GM12864 (cell line): ENCODE measurements around the gene PRR20G.
"Not testable (repeated sequence)": the region's sequence is repeated elsewhere in the genome, so short reads cannot be mapped to it uniquely, and the experiment has no call there.

Experiments used
- DNase-seq: peaks from one replicate; pipeline ENCODE4 v3.0.0-alpha.2; 2011; ENCODE audit warnings: low read depth
- H3K4me3 ChIP-seq: 2 replicates; pipeline ENCODE4 v1.5.1; 2011; ENCODE audit warnings: mild to moderate bottlenecking, low read depth, low read length, control low read depth
- TF ChIP-seq, protein P1 (sequence below): IDR thresholded peaks from 2 replicates; pipeline ENCODE4 v1.5.1; 2011; ENCODE audit warnings: low read depth, mild to moderate bottlenecking, moderate library complexity, low read length, control low read depth, inconsistent platforms; ENCODE audit errors: missing control alignments

Gene PRR20G

DNA sequence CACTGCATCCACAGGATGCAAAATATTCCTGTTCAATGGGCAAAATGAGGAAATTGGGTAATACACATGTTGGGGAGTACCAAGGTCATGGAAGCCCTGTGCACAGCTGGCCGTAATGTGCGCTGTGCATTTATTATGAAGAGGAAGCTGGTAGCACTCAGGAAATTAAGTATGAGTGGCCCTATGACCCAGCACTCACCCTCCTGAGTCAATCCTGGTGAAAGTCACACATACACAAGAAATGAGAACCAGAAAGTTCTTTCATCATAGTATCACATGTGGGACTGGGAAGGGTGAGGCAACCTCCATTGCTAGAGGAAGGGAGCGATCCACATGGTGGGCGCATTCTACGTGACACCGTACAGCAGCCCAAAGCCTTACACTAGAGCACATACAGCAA is 11.4 kb upstream of the PRR20G start:
- TF ChIP-seq, protein P1, sequence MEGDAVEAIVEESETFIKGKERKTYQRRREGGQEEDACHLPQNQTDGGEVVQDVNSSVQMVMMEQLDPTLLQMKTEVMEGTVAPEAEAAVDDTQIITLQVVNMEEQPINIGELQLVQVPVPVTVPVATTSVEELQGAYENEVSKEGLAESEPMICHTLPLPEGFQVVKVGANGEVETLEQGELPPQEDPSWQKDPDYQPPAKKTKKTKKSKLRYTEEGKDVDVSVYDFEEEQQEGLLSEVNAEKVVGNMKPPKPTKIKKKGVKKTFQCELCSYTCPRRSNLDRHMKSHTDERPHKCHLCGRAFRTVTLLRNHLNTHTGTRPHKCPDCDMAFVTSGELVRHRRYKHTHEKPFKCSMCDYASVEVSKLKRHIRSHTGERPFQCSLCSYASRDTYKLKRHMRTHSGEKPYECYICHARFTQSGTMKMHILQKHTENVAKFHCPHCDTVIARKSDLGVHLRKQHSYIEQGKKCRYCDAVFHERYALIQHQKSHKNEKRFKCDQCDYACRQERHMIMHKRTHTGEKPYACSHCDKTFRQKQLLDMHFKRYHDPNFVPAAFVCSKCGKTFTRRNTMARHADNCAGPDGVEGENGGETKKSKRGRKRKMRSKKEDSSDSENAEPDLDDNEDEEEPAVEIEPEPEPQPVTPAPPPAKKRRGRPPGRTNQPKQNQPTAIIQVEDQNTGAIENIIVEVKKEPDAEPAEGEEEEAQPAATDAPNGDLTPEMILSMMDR: no peak
- no peak overlapping the region for H3K4me3 ChIP-seq
- no peak for DNase-seq

GRCh38 chr3:127296959-127297358 is 9.1 kb upstream of the PRR20G start:
- H3K4me3 ChIP-seq: no peak overlapping the region
- TF ChIP-seq, protein P1: no peak
- DNase-seq: no peak

DNA sequence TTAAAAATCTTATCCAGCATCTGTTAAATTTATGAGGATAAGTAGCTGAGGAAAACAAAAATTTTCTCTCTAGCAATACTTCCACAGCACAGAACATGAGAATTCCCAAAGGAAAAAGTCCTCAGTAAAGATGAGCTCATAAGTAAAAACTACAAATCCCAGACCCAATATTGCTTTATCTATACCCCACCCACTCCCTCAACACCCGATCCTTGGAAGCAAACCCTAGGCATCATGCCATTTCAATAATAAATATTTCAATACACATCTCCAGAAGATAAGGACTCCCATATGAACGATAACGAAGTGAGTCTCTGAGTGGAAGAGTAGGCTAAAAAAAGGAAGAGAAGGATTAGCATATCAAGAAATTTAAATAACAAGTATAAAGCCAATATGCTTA is 8.3 kb upstream of the PRR20G start:
- no peak for DNase-seq
- H3K4me3 ChIP-seq: no peak overlapping the region
- TF ChIP-seq, protein P1: no peak

DNA sequence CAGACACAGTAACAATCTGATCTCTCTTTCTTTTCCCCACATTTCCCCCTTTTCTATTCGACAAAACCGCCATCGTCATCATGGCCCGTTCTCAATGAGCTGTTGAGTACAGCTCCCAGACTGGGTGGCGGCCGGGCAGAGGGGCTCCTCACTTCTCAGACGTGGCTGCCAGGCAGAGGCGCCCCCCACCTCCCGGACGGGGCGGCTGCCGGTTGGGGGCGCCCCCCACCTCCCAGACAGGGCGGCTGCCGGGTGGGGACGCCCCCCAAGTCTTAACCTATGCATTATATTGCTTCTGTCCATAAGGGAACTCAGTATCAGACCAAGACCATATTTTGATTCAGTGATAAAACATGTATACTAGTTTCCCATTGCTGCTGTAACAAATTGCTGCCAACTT is 5.8 kb upstream of the PRR20G start:
- DNase-seq, H3K4me3 ChIP-seq: not testable (repeated sequence)

DNA sequence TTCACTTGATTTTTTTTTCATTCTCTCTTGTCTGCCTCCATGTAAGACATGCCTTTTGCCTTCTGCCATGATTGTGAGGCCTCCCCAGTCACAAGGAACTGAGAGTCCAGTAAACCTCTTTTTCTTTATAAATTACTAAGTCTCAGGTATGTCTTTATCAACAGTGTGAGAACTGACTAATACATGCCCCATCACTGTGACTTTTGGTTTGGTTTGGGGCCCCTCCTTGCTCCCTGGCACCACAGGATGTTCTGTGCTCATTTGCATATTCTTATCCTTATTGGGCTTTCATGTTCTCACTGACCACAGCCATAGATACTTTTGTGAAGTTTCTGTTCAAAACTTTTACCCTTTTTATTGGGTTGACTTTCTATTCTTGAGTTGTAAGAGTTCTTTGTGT is 3.8 kb upstream of the PRR20G start:
- TF ChIP-seq, protein P1: no peak
- H3K4me3 ChIP-seq: no peak overlapping the region
- DNase-seq: no peak

GRCh38 chr3:127291114-127291513 is 3.3 kb upstream of the PRR20G start:
- no peak overlapping the region for H3K4me3 ChIP-seq
- TF ChIP-seq, protein P1: no peak
- DNase-seq: no peak

DNA sequence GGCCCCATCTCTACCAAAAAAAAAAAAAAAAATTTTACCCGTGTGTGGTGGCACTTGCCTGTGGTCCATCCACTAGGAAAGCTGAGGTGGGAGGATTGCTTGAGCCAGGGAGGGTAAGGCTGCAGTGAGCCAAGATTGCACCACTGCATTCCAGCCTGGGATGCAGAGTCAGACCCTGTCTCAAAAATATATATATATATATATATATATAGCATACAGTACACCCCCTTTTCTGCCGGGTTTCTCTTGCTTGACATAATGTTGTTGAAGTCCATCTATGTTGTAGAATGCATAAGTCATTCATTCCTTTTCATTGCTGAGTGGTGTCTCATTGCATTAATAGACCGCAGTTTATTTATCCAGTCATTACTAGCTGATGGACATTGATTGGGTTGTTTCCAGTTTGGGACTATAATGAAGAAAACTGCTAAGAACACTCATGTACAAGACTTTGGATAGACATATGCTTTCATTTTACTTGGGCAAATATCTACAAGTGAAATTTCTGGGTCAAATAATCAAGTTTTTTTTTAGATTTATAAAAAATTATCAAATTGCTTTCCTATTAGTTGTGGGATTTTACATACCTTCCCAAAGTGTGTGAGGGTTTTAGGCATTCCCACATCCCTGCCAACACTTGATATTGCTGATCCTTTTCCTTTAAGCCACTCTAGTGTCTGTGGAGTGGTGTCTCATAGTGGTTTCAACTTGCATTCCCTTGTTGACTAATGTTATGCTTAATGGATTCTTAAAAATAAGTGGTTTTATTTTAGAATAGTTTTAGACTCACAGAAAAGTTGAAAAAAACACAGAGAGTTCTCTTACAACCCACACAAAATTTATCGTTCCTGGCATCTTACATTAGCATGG is 2.1 kb upstream of the PRR20G start:
- no peak for DNase-seq
- H3K4me3 ChIP-seq: no peak overlapping the region
- TF ChIP-seq, protein P1: no peak
